Neural cell (in vitro differentiated cells): ENCODE data around the gene PLEKHM3. TPM values are rescaled to one million over a fixed set of nuclear protein-coding genes. Genes with fewer than 3 reads are reported as not detected.

Source experiments
- H2AFZ ChIP-seq: fragments of 200-600, 300-800 bp; sonication (generic), shearing (Covaris generic); 2 replicates; pipeline ENCODE4 v1.6.0; 2014; ENCODE audit warnings: low read depth, mild to moderate bottlenecking, antibody characterized with exemption, low read length, moderate library complexity
- H3F3A ChIP-seq: fragments of 200-600 bp; shearing (Covaris generic); 2 replicates; pipeline ENCODE4 v1.6.1; 2016; ENCODE audit warnings: mild to moderate bottlenecking, moderate library complexity, mixed read lengths, antibody characterized with exemption, low read length; ENCODE audit not compliant: insufficient read depth, poor library complexity, severe bottlenecking
- H3K27ac ChIP-seq: fragments of 200-600, 300-800 bp; sonication (generic), shearing (Covaris generic); 2 replicates; pipeline ENCODE4 v1.5.1; 2014; ENCODE audit warnings: mild to moderate bottlenecking, low read length, moderate library complexity
- H3K27me3 ChIP-seq: fragments of 300-800, 200-600 bp; sonication (generic), shearing (Covaris generic); 2 replicates; pipeline ENCODE4 v1.6.0; 2014; ENCODE audit warnings: mild to moderate bottlenecking, low read depth, low read length, moderate library complexity; ENCODE audit not compliant: insufficient read depth
- H3K36me3 ChIP-seq: fragments of 300-800, 200-600 bp; sonication (generic), shearing (Covaris generic); 2 replicates; pipeline ENCODE4 v1.5.1; 2014; ENCODE audit warnings: mild to moderate bottlenecking, antibody characterized with exemption, low read length, moderate library complexity; ENCODE audit not compliant: insufficient read depth
- H3K4me2 ChIP-seq: fragments of 300-800, 200-600 bp; sonication (generic), shearing (Covaris generic); 2 replicates; pipeline ENCODE4 v1.6.0; 2014; ENCODE audit warnings: mild to moderate bottlenecking, low read length
- H3K4me3 ChIP-seq: fragments of 300-800, 200-600 bp; sonication (generic), shearing (Covaris generic); 2 replicates; pipeline ENCODE4 v1.5.1; 2014; ENCODE audit warnings: mild to moderate bottlenecking, low read length, moderate library complexity
- H3K79me2 ChIP-seq: fragments of 200-600 bp; shearing (Covaris generic); replicated peaks from 2 replicates; pipeline ENCODE4 v1.6.0; 2014; ENCODE audit warnings: mild to moderate bottlenecking, low read length, moderate library complexity; ENCODE audit not compliant: insufficient read depth
- H3K9ac ChIP-seq: fragments of 300-800, 200-600 bp; sonication (generic), shearing (Covaris generic); 2 replicates; pipeline ENCODE4 v1.6.1; 2016; ENCODE audit warnings: mild to moderate bottlenecking, low read length, mixed read lengths
- H3K9me2 ChIP-seq: fragments of 200-600 bp; shearing (Covaris generic); 2 replicates; pipeline ENCODE4 v1.6.1; 2016; ENCODE audit warnings: mild to moderate bottlenecking, low read length, mixed read lengths; ENCODE audit not compliant: insufficient read depth
- H3K9me3 ChIP-seq: fragments of 200-600, 300-800 bp; sonication (generic), shearing (Covaris generic); 2 replicates; pipeline ENCODE4 v1.6.1; 2016; ENCODE audit warnings: mild to moderate bottlenecking, mixed run types, low read length, moderate library complexity, mixed read lengths
- H4K20me1 ChIP-seq: fragments of 200-600 bp; shearing (Covaris generic); 2 replicates; pipeline ENCODE4 v1.6.1; 2016; ENCODE audit warnings: mild to moderate bottlenecking, mixed run types; ENCODE audit not compliant: insufficient read depth
- CTCF ChIP-seq: fragments of 450-650 bp; IDR thresholded peaks from 2 replicates; pipeline ENCODE4 v1.5.1; 2014; ENCODE audit warnings: antibody characterized with exemption, mild to moderate bottlenecking, moderate library complexity; ENCODE audit not compliant: poor library complexity, severe bottlenecking
- EP300 ChIP-seq: fragments of 450-650 bp; conservative IDR thresholded peaks from 2 replicates; pipeline ENCODE4 v1.6.1; 2014; ENCODE audit warnings: antibody characterized with exemption, mild to moderate bottlenecking, moderate library complexity; ENCODE audit not compliant: poor library complexity, severe bottlenecking
- EZH2 ChIP-seq: fragments of 200-600, 300-800 bp; shearing (Covaris generic), sonication (generic); IDR thresholded peaks from 2 replicates; pipeline ENCODE4 v1.6.1; 2014; ENCODE audit warnings: antibody characterized with exemption, low read length, borderline replicate concordance, mild to moderate bottlenecking; ENCODE audit not compliant: insufficient read depth, poor library complexity, severe bottlenecking
- MXI1 ChIP-seq: fragments of 450-650 bp; conservative IDR thresholded peaks from 2 replicates; pipeline ENCODE4 v1.6.1; 2014; ENCODE audit warnings: antibody characterized with exemption, mild to moderate bottlenecking; ENCODE audit not compliant: poor library complexity, severe bottlenecking
- POLR2AphosphoS5 ChIP-seq: IDR thresholded peaks from 2 replicates; pipeline ENCODE4 v1.6.1; 2012
- RAD21 ChIP-seq: fragments of 450-650 bp; conservative IDR thresholded peaks from 2 replicates; pipeline ENCODE4 v1.6.1; 2014; ENCODE audit warnings: antibody characterized with exemption, mild to moderate bottlenecking, moderate library complexity
- SMC3 ChIP-seq: fragments of 450-650 bp; conservative IDR thresholded peaks from 2 replicates; pipeline ENCODE4 v1.6.1; 2014; ENCODE audit warnings: antibody characterized with exemption, mild to moderate bottlenecking, moderate library complexity; ENCODE audit not compliant: poor library complexity
- TAF1 ChIP-seq: IDR thresholded peaks from 2 replicates; pipeline ENCODE4 v1.6.1; 2012; ENCODE audit warnings: low read depth
- polyA plus RNA-seq: library from polyadenylated mRNA; depleted of rRNA; stranded (reverse); fragments of >200 nt; gene quantifications from 2 replicates; pipeline ENCODE4 v1.2.3, GENCODE V29; 2014
- TF ChIP-seq, protein P1 (sequence below): IDR thresholded peaks from 2 replicates; pipeline ENCODE4 v1.6.1; 2012; ENCODE audit warnings: borderline replicate concordance

Gene PLEKHM3
- polyA plus RNA-seq, 1 donor from 2014 or later: 13.4 TPM

GRCh38 chr2:208046686-208047085 lies 21.4 kb upstream of the PLEKHM3 start:
- no peaks in the 10 kb centered on the region for H3K36me3 ChIP-seq
- H3K4me2 ChIP-seq: no peak overlapping the region
- H4K20me1 ChIP-seq: no peaks in the 10 kb centered on the region
- no peak overlapping the region for H2AFZ ChIP-seq
- TF ChIP-seq TAF1: no peak
- H3K79me2 ChIP-seq: no peaks in the 10 kb centered on the region
- no peaks in the 10 kb centered on the region for H3K9me3 ChIP-seq
- no peaks in the 10 kb centered on the region for H3F3A ChIP-seq
- no peak overlapping the region for H3K27ac ChIP-seq
- H3K9me2 ChIP-seq: no peaks in the 10 kb centered on the region
- H3K4me3 ChIP-seq: no peak overlapping the region
- H3K27me3 ChIP-seq: no peaks in the 10 kb centered on the region
- H3K9ac ChIP-seq: no peak overlapping the region

- no peaks in the 10 kb centered on the region for H3K27me3 ChIP-seq
- no peaks in the 10 kb centered on the region for H3K79me2 ChIP-seq
- H3K9me2 ChIP-seq: no peaks in the 10 kb centered on the region
- no peak overlapping the region for H3K4me2 ChIP-seq
- no peak overlapping the region for H3K9ac ChIP-seq
- no peak for TF ChIP-seq SMC3
- TF ChIP-seq CTCF: no peak
- TF ChIP-seq RAD21: no peak
- TF ChIP-seq POLR2AphosphoS5: no peak
- TF ChIP-seq, protein P1, sequence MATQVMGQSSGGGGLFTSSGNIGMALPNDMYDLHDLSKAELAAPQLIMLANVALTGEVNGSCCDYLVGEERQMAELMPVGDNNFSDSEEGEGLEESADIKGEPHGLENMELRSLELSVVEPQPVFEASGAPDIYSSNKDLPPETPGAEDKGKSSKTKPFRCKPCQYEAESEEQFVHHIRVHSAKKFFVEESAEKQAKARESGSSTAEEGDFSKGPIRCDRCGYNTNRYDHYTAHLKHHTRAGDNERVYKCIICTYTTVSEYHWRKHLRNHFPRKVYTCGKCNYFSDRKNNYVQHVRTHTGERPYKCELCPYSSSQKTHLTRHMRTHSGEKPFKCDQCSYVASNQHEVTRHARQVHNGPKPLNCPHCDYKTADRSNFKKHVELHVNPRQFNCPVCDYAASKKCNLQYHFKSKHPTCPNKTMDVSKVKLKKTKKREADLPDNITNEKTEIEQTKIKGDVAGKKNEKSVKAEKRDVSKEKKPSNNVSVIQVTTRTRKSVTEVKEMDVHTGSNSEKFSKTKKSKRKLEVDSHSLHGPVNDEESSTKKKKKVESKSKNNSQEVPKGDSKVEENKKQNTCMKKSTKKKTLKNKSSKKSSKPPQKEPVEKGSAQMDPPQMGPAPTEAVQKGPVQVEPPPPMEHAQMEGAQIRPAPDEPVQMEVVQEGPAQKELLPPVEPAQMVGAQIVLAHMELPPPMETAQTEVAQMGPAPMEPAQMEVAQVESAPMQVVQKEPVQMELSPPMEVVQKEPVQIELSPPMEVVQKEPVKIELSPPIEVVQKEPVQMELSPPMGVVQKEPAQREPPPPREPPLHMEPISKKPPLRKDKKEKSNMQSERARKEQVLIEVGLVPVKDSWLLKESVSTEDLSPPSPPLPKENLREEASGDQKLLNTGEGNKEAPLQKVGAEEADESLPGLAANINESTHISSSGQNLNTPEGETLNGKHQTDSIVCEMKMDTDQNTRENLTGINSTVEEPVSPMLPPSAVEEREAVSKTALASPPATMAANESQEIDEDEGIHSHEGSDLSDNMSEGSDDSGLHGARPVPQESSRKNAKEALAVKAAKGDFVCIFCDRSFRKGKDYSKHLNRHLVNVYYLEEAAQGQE: no peak
- no peak for TF ChIP-seq MXI1
- H3K4me3 ChIP-seq: no peak overlapping the region
- H3K36me3 ChIP-seq: no peaks in the 10 kb centered on the region
- H2AFZ ChIP-seq: no peak overlapping the region
- no peaks in the 10 kb centered on the region for H3F3A ChIP-seq
- no peaks in the 10 kb centered on the region for H4K20me1 ChIP-seq
- no peaks in the 10 kb centered on the region for H3K9me3 ChIP-seq
- H3K27ac ChIP-seq: no peak overlapping the region
Observed at GRCh38 chr2:208042450-208042849, 17.1 kb upstream of the PLEKHM3 start.

- no peaks in the 10 kb centered on the region for H4K20me1 ChIP-seq
- no peak overlapping the region for H3K9ac ChIP-seq
- no peaks in the 10 kb centered on the region for H3K9me3 ChIP-seq
- no peaks in the 10 kb centered on the region for H3F3A ChIP-seq
- H3K9me2 ChIP-seq: no peaks in the 10 kb centered on the region
- no peak overlapping the region for H3K4me3 ChIP-seq
- no peaks in the 10 kb centered on the region for H3K79me2 ChIP-seq
- no peak overlapping the region for H2AFZ ChIP-seq
- TF ChIP-seq EZH2 (no peak), RAD21 (no peak), SMC3 (no peak), MXI1 (no peak), POLR2AphosphoS5 (no peak), TAF1 (no peak), EP300 (no peak)
- TF ChIP-seq, protein P1: no peak
- no peak overlapping the region for H3K4me2 ChIP-seq
- H3K27ac ChIP-seq: no peak overlapping the region
- no peaks in the 10 kb centered on the region for H3K36me3 ChIP-seq
- no peaks in the 10 kb centered on the region for H3K27me3 ChIP-seq
Observed at GRCh38 chr2:208042041-208042440, 16.7 kb upstream of the PLEKHM3 start.
